Measurements from ENCODE around the gene C12orf42.

DNA sequence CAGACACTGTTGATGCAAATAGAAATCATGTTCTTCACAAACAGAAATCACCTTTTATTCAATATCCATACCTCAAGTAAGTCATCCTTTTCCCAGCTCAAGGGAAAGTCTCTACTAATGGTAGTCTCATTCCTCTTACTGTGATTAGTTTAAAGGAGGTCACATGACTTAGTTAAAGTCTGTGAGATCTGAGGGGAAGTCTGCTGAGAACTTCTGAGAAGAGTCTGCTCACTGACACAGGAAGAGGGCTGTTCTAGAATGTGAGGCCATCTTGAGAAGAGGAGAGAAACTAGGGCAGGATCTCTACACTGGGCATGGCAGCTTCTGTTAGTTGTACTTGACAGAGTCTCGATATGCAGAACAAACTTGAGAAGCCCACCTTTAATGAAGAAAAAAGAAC, 146.8 kb downstream of the C12orf42 start:
- TF ChIP-seq CTCF (IDR thresholded peaks at IDR 0.05; ENCODE audit: borderline replicate concordance, extremely low read depth, low read length, poor library complexity, severe bottlenecking) (no peak), EZH2 (IDR thresholded peaks at IDR 0.05; ENCODE audit: borderline replicate concordance, low read depth, low read length, severe bottlenecking) (no peak)
